Hepatocyte (in vitro differentiated cells): Measurements from ENCODE around the gene FIP1L1.

Experiments used
- EZH2 ChIP-seq: fragments of 200-600 bp; sonication (generic); IDR thresholded peaks from 2 replicates; pipeline ENCODE4 v1.6.1; 2016; ENCODE audit warnings: antibody characterized with exemption, mild to moderate bottlenecking, borderline replicate concordance
- EZH2phosphoT487 ChIP-seq: fragments of 200-600 bp; sonication (generic); IDR thresholded peaks from one replicate; pipeline ENCODE4 v1.6.1; 2018; ENCODE audit warnings: antibody characterized with exemption, mild to moderate bottlenecking, low read depth, moderate library complexity; ENCODE audit not compliant: unreplicated experiment, severe bottlenecking

- no peak for TF ChIP-seq EZH2phosphoT487
- no peak for TF ChIP-seq EZH2
Measured at GRCh38 chr4:53498706-53499105, 121.3 kb downstream of the FIP1L1 start.
